ENCODE measurements around the gene PDE9A.

The PDE9A gene

DNA sequence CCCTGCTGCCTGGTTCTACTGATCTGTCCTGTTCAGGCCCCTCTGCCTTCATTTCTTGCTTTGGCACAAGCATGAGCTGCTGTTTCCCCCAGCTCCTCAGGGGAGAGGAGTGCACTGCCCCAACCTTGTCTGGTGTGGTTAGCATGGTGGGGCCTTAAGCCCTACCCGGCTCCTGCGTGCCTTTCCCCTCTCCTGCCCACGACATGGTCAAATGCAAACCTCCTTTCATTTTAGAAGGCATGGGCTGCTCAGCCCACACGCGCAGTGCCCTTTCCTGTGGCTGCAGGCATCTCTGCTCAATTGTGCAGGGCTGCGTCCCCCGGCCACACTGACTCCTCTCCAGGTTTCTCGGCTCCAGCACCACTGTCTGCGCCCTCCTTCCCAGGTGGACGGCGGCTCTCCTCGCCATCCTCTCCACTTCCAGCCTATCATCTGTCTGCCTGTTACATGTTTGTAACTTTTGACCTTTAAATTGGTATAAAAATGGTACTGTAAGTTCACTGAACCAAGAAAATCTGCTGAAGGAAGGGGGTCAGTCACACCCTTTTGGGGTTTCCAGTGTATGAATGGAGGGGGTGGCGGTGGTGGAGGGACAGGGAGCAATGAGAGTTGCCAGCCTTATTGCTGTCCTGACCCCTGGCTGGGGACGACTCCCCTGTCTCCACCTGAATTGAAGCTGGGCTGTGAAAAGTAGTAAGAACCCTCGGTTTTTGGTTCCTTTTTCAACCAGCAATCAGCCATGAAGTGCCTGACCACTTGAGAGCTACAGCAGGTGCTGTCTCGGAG lies 5.1 kb downstream of the PDE9A start:
- DNase-seq = no peak

DNA sequence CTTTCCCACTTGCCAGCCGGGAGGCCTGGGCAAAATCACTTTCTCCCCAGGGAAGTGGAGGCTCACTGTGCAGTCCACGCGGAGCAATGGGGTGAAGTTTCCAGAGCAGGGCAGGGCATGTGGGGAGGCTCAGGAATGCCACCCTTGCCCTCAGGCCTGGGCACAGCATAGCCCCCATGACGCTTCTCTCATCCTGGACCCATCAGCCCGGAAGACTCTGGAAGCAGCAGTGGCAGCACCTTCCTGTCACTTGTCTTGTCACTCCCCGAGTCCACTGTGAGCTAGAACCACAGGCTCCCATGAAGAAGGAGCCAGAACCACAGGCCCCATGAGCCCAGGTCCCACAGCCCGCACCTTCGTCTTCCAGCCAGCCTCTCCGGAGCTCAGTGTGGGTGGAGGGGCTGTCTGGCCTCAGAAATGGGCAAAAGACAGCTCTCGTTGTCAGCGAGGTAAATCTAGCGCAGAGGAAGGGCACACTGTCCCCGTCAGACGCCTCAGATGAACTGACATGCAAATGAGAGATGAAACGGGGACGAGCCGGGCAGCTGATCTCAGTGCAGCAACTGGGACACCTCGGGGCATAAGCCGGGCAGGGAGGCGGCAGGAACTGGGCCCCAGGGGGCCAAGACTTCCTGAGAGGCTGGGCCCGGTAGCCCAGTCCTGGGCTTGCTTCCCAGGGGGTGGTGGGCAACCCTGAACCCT lies 6.1 kb downstream of the PDE9A start:
- DNase-seq = no peak

DNA sequence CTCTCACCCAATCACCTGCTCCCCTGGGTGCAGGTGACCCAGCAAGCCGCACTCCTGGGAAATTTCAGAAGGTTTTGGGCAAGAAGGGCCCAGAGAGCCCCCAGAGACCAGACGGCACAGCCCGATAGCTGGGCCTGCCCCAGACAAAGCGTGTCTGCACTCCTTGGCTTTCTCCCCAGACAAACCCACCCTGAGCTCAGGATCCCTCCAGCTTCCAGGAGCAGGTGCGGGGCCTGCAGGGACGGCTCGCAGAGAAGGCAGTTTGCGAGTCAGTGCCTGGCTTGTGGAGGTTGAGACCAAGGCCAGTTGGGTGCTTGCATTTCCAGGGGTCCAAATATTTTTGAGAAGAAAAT lies 6.7 kb downstream of the PDE9A start:
- DNase-seq = no peak

DNA sequence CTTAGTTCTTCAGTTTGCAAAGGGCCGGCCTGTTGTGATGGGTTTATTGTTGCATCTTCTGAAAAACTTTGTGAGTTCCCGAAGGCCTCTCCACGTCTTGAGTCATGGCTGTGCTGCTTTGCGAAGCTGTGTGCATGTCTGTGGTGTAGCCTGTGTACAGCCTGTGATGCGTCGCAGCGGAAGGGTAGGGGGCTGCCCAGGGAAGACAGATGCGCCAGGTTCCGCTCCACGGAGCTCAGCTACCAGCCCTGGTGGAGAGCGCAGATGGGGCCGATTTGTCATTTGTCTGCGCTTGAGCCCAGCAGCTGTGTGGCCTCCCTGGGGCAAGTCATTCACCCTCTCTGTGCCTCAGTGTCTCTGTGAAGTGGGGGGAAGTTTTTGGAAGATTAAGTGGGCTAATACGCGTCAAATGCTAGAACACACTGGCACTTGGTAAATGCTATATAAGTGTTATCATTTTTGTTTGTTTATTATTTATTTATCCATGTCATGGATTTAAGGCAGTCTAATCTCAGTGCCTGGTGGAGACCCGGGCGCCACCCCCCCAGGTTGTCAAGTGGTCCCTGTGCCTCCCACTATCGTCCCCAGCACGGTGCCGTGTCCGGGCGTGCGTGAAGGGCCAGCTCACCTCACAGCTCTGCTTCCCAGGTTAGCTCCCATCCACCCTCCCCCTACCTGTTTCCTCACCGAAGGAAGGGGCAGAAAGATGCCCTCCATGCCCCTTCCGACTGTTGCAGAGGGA lies 8.4 kb downstream of the PDE9A start:
- no peak for DNase-seq

DNA sequence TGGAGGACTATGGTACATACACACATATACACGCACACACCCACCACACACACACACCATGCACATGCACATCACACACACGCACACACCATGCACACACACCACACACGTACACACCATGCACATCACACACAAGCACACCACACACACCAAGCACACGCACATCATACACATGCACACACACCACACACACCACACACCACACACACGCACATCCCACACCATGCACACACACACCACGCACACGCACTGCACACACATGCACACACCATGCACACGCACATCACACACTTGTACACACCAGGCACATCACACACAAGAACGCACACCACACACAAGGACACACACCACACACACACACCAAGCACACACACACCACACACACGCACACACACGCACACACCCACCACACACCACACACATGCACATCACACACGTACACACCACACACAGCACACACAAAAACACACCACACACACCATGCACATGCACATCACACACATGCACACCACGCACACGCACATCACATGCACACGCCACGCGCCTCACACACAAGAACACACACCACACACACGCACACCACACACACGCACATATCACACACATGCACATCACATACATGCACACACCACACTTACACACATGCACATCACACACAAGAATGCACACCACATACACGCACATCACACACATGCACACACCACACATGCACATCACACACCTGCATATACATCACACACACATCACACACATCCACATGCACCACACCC lies 9.2 kb downstream of the PDE9A start:
- DNase-seq = no peak

DNA sequence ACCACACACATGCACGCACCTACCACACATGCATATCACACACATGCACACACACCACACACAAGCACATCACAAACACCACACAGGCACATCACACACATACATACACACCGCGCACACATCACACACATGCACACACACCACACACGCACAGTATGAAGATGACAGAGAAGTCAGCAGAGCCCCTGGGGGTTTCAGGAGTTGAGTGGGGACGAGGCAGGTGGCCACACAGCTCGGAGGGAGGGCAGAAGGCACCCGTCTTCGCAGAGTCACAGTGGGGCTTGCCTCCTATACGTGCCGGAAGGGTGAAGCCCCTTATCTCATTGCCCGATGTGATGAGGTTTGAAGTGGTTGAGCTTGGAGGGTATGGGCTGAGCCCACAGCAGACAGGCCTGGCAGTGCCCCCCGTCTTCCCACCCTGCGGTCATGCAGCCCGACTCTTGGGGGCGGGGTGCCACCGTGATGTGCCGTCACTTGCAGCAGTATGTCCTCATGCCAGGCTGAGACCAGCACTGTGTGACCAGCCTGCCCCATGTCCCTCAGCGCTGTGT lies 9.9 kb downstream of the PDE9A start:
- no peak for DNase-seq

DNA sequence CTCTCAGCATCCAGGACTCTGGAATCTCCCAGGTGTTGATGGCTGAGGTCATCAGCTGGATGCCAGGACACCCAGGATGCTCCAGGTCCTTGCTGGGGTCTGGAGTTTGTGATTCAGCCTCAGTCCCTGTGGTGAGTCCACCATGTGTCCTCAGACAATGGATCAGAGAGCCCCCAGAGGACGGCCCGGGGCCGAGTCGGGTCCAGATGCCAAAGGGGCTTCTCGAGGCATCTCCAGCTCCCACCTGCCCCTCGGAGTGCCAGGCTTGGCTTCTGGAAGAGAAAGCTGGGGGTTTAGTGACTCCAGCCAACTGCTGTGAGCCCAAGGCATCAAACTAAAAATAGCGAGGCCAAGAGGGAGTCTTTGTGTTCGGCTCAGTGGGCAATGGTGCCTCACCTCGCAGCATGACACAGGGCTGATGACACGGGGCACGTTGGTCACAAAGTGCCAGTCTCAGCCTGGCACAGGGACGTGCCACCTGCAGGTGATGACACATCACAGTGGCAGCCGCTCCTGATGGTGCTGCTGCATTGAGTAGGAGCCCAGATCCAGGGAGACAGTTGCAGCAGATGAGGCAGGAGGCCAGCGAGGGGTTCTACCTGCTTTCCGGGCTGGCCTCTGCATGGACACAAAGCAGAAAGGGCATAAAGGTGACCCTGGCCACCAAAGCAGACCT lies 10.6 kb downstream of the PDE9A start:
- DNase-seq = no peak

DNA sequence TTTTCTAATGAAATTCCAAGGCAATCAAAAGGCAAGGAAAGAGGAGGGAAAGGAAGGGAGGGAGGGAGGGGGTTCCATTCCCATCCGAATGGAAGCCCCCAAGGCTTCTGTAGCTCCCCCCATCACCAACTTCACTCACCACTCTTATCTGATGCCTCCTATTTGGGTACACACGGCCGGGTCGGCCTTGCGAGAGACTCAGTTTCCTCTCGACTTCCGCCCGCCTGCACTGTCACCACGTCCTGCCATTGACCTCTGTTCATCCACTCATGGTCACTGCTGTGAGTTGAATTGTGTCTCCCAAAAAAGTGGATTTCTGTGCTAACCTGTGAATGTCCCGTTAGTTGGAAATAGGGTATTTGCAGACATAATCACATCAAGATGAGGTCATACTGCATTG lies 11.2 kb downstream of the PDE9A start:
- no peak for DNase-seq

DNA sequence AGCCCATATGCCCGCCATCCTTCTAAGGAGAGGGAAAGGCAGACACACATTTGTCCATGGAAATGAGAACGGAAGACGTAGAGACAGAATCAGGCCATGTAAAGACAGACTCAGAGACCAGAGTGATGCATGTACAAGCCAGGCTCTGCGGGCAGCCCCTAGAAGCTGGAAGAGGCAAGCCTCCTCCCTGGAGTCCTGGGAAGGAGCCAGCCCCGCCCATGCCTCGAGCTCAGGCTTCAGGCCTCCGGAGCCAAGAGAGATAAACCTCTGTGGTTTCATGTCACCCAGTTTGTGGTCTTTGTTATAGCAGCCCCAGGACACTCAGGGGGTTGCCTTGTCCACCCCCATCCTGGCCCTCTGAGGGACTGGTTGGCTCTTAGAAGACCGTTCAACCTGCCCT lies 11.6 kb downstream of the PDE9A start:
- DNase-seq = no peak

DNA sequence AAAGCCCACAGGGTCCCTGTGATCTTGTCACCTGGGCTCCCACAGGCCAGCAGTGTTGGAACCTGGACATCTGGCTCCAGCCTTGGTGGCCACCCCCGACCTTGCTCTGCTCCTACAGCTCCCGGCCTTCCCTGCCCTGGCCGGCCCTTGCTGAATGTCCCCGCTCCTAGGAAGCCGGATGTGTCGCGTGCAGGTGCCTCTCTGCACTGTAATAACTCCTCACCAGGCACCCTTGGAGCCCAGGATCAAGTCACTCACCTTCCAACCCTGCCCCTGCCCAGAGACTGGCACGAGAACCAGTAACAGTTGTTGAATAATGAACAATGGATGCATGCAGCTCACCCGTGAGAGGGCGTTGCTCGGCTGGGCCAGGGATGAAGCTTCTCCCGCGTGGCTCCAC lies 12.1 kb downstream of the PDE9A start:
- no peak for DNase-seq

DNA sequence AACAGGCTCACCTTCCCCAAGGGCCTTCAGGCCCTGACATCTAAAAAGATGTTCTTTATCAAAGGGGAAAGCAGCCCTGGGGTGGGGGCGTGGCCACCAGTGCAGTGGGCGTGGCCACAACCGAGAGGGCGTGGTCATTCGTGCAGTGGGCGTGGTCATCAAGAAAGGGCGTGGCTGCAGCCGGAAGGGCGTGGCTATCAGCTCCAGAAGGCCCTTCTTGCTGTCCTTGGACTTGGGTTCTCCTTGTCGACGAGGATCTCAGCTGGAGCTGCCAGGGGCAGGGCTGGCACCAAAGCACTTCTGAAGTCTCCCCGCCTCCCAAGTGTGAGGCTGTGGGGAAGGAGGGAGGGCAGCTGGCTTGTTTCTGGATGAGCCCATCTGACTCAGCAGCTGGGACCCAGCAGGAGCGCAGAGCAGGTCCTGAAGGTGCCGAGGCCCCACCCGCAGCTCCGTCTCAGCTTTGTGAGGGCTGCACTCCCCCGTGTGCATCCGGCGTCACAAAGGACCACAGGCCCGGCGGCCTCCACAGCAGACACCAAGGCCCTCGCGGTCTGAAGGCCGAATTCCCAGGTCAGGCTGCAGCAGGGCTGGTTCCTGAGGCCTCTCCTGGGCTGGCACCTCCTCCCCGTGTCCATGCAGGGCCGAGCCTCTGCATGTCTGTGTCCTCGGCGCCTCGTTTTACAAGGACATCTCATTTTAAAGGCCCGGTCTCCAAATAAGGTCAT lies 12.8 kb downstream of the PDE9A start:
- peak; percentile 82 for DNase-seq

DNA sequence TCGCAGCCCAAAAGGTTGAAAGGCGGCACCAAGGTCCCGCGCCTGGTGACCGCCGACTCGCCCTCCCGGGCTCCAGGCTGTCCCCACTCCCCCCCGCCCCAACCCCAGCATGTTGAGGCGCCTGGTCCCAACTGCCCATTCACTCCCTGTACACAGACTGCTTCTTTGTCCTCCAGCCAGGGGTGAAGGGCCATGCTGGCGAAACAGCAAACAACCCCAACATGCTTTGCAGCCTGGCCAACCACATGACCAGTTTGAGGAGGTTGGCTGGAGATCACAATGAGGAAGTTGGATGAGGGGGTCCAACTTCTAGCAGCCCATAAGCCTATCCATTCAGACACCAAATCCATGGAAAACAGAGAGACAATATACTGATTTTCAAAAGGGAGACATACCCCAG lies 13.5 kb downstream of the PDE9A start:
- no peak for DNase-seq

DNA sequence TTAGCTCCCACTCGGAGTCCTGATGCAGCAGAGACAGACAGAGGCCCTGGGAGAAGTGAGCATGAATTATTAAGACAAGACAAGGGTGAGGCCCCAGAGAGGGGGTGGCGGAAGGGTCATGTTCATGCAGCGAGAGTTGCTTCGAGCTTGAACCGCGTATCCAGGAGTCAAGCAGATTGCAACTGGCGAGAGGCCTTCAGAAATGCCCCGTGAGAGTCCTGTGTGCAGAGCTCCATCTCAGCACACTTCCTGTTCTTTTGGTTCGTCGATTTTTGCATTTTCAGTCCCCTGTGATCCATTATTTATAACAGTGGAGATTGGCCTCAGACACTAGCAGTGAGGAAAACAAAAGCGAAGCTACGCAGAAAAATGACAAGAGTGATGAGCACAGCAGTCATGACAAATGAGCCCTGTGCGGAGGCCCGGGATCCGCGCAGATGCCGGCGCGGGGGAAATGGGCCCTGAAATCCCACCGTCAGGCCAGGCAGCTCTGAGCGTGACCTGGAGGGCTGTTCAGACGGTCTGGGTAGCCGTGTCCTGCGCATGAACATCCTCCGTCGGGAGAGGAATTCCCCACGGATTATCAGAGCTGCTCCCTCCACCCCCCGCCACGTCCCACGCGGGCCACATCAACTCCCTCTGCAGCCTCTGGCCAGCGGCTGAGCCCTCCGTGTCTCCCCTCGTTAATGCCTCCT lies 15.0 kb downstream of the PDE9A start:
- DNase-seq = no peak

DNA sequence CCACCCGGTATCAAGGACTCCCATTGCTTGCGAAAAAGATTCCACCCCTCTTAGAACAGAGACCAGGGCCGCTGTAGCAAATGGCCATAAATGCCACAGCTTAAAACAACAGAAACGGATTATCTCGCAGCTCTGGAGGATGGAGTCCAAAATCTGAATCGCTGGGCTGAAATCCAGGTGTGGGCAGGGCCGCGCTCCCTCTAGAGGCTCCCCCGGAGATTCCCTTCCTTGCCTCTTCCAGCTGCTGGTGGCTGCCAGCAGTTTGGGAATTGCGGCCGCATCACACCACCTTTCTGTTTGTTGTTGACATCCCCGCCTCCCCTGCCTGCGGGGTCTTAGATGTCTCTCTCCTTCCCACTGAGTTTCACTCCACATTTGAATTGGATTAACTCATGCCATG lies 15.6 kb downstream of the PDE9A start:
- no peak for DNase-seq

DNA sequence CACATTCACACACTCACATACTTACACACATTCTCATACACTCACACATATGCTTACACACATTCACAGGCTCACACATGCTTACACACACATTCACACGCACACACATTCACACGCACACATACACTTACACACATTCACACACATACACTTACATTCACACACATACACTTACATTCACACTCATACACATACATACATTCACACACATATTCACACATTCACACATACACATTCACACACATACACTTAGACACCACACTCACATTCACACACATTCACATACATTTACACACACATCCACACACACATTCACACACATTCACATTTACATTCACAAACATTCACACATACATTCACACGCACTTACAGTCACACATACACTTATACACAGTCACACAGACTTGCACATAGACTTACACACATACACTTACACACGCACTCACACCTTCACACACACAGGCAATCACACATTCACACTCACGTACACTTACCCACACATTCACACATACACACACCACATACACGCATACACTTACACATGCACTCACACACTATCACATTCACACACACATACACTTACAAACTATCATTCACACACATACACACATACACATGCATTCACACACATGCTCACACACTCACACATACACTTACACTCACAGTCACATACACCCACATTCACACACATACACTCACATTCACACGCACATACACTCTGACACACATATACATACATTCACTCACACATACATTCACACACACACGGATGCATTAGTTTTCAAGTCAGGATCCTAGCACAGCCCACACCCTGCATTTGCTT lies 16.8 kb downstream of the PDE9A start:
- no peak for DNase-seq

DNA sequence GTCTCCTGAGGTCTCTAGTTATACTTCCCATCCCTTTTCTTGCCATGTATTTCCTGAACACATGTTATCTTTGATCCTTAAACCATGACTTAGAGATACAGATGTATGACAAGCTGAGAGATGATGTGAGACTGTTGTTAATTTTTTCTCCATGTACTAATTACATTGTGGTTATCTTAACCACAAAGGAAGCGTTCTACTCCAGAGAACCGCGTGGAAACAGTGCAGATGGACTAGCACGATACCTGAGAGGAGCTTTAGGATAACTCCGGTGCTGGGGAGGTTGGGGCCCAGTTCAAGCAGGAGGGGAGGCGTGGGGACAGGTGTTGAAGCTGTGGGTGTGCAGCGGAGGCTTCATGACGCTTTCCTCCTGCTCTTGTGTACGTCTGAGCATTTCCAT lies 17.5 kb downstream of the PDE9A start:
- DNase-seq = no peak

DNA sequence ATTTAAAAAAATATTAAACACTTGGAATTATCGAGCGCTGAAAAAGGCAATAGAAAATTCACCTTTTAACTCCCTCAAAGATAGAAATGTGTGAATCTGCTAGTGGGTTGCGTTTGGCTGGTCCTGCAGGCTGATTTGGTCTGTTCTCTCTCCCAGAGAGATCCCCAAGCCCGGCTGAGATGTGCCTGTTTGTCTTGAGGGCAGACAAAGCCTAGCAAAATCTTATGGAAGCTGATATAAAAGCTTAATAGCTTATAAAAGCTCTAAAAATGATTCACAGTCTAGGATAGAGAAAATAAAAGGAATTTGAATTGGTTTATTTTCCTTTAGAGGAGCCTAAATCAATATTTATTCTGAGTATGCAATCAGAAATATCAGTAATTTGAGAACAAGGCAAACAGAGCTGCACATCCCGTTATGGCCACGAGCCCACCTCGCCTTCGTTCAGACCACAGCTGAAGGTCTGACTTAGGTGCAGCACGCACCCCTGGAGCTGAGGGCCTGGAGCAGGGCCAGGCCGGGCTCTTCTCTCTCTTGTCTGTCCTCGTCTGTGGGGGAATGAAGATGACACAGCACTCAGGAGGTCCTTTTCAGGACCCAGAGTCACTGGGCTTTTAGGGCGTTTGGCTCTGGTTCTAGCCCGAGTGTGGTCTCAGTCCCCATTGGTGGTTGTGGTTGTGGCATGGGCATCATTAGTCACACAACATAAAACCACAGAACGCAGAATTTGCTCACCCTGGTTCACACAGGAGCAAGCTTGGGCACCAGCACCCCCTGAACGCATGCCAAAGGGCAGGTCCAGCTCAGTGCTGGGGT lies 18.6 kb downstream of the PDE9A start:
- DNase-seq = no peak

DNA sequence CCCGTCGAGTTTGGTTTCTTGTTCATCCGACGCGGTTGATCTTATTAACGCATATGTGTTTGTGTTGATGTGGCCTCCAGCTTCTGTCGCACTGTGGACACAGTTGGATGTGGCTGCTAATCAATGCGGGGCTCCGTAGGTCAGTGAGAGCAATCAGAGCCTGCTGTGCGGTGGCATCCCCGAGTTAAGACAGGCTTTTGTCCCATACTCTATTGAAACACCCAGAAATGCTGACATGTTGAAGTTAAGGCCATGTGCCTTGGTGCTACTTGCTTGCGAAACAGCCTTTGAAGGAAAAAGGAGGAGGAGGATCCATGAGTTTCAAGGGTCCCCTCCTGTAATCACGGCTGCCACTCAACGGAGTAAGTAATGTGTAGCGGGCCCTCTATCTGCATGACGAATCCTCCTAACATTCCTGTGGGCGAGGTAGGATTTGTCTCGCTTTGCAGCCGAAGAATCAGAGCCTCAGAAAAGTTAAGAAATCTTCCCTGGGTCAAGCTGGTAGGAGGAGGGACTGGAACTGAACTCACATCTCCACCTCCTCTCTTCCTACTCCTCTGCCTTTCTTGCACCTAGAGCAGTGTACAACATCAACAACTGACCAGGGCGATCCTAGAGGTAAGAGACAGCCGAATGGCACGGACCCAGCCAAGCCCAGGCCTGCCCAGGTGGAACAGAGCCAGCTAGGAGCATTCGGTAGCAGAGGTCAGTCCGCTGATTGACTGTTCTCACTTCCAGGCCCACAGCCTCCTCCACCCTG lies 19.5 kb downstream of the PDE9A start:
- no peak for DNase-seq
